HAP-1 (cell line): ENCODE measurements around the gene KASH5.
A peak's percentile ranks its signal among the peaks of the same experiment; 100 is the strongest.
"Not testable (repeated sequence)": the region's sequence is repeated elsewhere in the genome, so short reads cannot be mapped to it uniquely, and the experiment has no call there.

Experiments used
- DNase-seq, 2 experiments: peaks; one replicate each; pipeline ENCODE4 v3.0.0-alpha.2; 2016 to 2020; ENCODE audit warnings: low spot score in 2 of 2
- H3K27me3 ChIP-seq: fragments of 250-450 bp; sonication (Bioruptor Pico); 2 replicates; pipeline ENCODE4 v1.5.1; 2020; ENCODE audit warnings: low read depth, mild to moderate bottlenecking, moderate library complexity
- H3K36me3 ChIP-seq: fragments of 250-450 bp; sonication (Bioruptor Pico); replicated peaks from 2 replicates; pipeline ENCODE4 v1.5.1; 2020; ENCODE audit warnings: mild to moderate bottlenecking
- H3K4me1 ChIP-seq: fragments of 250-450 bp; sonication (Bioruptor Pico); 2 replicates; pipeline ENCODE4 v1.5.1; 2020; ENCODE audit warnings: mild to moderate bottlenecking
- H3K4me3 ChIP-seq: fragments of 250-450 bp; sonication (Bioruptor Pico); 2 replicates; pipeline ENCODE4 v1.5.1; 2020; ENCODE audit warnings: mild to moderate bottlenecking, moderate library complexity
- H3K9me3 ChIP-seq: fragments of 250-450 bp; sonication (Bioruptor Pico); 2 replicates; pipeline ENCODE4 v1.5.1; 2020; ENCODE audit warnings: mild to moderate bottlenecking, moderate library complexity
- in situ Hi-C: fragments of 300-500 bp; cut with MboI; formaldehyde crosslinking; loops from 3 replicates; pipeline ENCODE4 v1.14.3; 2020; ENCODE audit warnings: low sequenced_read_pairs, inconsistent platforms, mixed read lengths

Gene KASH5

DNA sequence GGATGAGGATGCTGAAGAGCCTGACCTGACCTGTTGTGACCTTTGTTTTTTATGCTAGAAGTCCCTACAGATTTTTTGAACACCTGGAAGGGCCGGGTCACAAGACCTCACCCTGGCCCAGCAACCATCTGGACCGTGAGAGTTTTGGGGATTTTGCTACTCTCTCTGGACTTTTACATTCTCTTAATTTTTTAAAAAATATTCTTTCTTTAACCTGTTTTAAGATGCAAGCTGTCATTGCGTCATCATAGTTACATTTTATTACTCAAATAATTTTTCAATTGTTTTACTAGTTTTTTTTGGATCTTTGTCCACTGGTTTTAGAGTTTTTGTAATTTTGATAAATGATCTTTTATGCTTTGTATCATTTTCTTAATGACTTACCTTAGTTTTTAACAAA, 16.9 kb upstream of the KASH5 start:
- H3K4me1 ChIP-seq: no peaks in the 10 kb centered on the region
- H3K4me3 ChIP-seq: no peak overlapping the region
- H3K36me3 ChIP-seq: no peaks in the 10 kb centered on the region
- no peaks in the 10 kb centered on the region for H3K27me3 ChIP-seq
- no peak for DNase-seq
- in situ Hi-C loops: no loop called here
- H3K9me3 ChIP-seq: peaks cover 11% of the 10 kb centered on the region

DNA sequence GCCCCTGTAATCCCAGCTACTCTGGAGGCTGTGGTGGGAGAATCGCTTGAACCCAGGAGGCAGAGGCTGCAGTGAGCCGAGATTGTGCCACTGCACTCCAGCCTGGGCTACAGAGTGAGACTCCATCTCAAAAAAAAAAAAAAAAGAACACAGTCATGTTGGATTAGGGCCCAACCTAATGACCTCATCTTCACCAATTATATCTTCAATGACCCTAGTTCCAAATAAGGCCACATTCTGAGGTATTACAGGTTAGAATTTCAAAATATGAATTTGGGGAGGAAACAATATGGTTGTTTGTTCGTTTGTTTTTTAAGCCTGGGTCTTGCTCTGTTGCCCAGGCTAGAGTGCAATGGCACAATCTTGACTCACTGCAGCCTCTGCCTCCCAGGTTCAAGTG, 14.9 kb upstream of the KASH5 start:
- DNase-seq, in situ Hi-C loops, H3K4me1 ChIP-seq: not testable (repeated sequence)

DNA sequence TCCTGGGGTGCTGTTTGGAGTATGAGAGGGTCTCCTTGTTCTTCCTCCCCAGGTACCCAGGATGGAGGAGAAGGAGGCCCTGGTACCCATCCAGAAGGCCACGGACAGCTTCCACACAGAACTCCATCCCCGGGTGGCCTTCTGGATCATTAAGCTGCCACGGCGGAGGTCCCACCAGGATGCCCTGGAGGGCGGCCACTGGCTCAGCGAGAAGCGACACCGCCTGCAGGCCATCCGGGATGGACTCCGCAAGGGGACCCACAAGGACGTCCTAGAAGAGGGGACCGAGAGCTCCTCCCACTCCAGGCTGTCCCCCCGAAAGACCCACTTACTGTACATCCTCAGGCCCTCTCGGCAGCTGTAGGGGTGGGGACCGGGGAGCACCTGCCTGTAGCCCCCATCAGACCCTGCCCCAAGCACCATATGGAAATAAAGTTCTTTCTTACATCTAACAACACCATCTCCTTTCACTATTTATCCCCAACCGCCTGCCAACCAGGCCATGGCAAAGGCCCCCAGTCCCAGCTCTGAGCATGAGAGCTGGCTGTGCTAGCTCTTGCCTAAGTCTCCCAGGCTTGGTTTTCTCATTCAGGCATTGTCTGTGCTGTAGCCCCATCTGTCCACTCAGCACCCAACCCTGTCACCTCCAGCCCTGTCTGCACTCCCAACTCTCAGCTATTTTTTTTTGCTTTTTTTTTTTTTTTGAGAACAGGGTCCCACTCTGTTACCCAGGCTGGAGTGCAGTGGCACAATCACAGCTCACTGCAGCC, 13.2 kb upstream of the KASH5 start:
- Histone ChIP-seq H3K27me3 (no peaks in the 10 kb centered on the region), H3K9me3 (no peaks in the 10 kb centered on the region; the same call in 1 of the 2 replicates), H3K4me1 (no peaks in the 10 kb centered on the region), H3K4me3 (no peak overlapping the region), H3K36me3 (no peaks in the 10 kb centered on the region)
- DNase-seq: no peak
- in situ Hi-C loops: no loop called here

More for the DNA sequence above, 14.9 kb upstream of the KASH5 start:
- H3K36me3 ChIP-seq, H3K27me3 ChIP-seq, H3K4me3 ChIP-seq: not testable (repeated sequence)
- peaks cover 11% of the 10 kb centered on the region for H3K9me3 ChIP-seq

DNA sequence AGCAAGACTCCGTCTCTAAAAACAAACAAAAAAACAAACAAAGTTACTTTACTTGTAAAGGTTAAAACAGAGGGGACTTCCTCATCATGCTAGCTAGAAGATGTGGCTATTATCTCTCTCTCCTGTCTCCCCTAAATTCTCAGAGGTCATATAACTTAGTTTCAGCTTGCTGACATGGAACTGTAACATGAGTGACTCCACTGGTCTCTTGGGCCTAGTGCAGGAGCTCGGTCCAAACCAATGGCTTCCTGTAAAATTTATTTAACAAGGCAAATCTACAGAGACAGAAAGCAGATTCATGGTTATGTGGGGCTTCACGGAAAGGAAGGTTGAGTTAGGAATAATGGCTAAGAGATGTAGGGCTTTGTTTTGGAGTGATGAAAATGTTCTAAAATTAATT, 9.5 kb upstream of the KASH5 start:
- H3K4me3 ChIP-seq: no peak overlapping the region
- H3K9me3 ChIP-seq: peaks cover 10% of the 10 kb centered on the region
- no peak for DNase-seq
- H3K36me3 ChIP-seq: no peaks in the 10 kb centered on the region
- no peaks in the 10 kb centered on the region for H3K27me3 ChIP-seq
- in situ Hi-C loops: no loop called here
- no peaks in the 10 kb centered on the region for H3K4me1 ChIP-seq

DNA sequence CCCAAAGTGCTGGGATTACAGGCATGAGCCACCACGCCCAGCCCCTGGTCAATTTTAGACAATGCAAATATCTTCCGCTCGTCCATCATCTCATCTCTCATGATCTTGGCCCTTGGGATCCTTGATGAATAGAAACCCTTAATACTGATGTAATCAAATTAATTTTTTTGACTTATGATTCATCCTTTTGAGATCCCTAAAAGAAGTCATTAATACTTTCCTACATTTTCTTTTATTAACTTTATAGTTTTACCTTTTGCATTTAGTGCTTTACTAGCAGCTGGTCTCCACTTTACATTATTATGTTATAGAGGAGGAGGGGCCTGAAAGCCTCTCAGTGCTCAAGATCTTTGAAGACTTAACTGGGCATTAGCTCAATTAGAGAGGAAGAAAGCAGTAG, 7.7 kb upstream of the KASH5 start:
- no peaks in the 10 kb centered on the region for H3K4me1 ChIP-seq
- in situ Hi-C loops: no loop called here
- no peaks in the 10 kb centered on the region for H3K36me3 ChIP-seq
- no peak for DNase-seq
- peaks cover 10% of the 10 kb centered on the region for H3K9me3 ChIP-seq
- H3K4me3 ChIP-seq: no peak overlapping the region
- no peaks in the 10 kb centered on the region for H3K27me3 ChIP-seq

DNA sequence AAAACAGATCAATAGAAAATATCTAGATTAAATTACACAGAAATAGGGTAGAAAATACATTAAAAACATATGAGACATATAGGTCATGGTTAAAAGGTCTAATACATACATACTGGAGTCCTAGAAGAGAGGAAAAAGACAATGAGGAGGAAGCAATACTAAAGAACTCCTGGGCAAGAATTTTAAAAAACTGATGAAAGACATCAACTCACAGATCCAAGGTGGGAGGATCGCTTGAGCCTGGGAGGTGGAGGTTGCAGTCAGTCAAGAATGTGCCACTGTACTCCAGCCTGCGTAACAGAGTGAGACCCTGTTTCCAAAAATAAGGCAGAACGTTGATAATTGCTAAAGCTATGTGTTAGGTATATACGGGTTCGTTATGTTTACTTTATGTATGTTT, 5.4 kb upstream of the KASH5 start:
- Histone ChIP-seq H3K4me1 (no peaks in the 10 kb centered on the region), H3K27me3 (no peaks in the 10 kb centered on the region), H3K36me3 (no peaks in the 10 kb centered on the region), H3K4me3 (no peak overlapping the region), H3K9me3 (peaks cover 10% of the 10 kb centered on the region)
- no peak for DNase-seq
- in situ Hi-C loops: no loop called here

DNA sequence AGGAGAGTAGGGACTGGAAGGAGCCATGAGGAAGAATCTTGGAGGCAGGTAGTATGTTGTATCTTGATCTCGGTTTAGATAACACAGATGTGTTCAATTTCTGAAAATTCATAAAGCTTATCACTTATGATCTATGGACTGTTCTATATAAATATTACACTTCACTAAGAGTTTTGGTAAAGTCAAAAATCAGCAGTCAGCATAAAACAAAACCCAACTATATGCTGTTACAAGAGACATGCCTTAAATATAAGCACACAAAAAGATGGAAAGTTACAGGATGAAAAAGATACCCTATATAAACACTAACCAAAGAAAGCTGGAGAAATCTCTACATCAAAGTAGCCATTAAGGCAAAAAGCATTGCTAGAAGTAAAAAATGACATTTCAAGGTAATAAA, 4.5 kb upstream of the KASH5 start:
- H3K4me3 ChIP-seq: no peak overlapping the region
- DNase-seq: no peak
- no peaks in the 10 kb centered on the region for H3K27me3 ChIP-seq
- peaks cover 10% of the 10 kb centered on the region for H3K9me3 ChIP-seq
- no peaks in the 10 kb centered on the region for H3K4me1 ChIP-seq
- in situ Hi-C loops: no loop called here
- H3K36me3 ChIP-seq: no peaks in the 10 kb centered on the region

DNA sequence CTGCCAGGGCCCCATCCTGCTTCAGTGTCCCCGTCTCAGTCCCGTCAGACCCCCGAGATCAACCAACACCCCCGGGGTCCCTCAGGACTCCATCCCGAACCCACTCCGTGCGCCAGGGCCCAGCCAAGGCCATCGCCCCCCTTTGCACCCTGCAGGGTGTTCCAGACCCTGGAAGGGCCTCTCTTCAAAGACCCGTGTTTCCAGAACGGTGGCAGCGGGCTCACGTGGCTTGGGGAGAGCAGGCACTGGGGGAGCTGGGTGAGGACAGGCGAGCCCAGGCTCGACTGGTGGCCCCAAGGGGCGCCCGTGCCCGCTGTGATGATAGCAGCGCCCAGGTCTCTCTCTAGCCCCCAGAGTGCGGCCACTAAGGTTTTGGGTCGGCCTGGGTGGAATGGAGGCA, 1.4 kb downstream of the KASH5 start:
- no peak overlapping the region for H3K4me3 ChIP-seq
- in situ Hi-C loops: no loop called here
- H3K36me3 ChIP-seq: no peaks in the 10 kb centered on the region
- DNase-seq: no peak
- H3K4me1 ChIP-seq: no peaks in the 10 kb centered on the region
- H3K27me3 ChIP-seq: peaks cover 4% of the 10 kb centered on the region; the same call in 1 of the 2 replicates
- no peaks in the 10 kb centered on the region for H3K9me3 ChIP-seq

DNA sequence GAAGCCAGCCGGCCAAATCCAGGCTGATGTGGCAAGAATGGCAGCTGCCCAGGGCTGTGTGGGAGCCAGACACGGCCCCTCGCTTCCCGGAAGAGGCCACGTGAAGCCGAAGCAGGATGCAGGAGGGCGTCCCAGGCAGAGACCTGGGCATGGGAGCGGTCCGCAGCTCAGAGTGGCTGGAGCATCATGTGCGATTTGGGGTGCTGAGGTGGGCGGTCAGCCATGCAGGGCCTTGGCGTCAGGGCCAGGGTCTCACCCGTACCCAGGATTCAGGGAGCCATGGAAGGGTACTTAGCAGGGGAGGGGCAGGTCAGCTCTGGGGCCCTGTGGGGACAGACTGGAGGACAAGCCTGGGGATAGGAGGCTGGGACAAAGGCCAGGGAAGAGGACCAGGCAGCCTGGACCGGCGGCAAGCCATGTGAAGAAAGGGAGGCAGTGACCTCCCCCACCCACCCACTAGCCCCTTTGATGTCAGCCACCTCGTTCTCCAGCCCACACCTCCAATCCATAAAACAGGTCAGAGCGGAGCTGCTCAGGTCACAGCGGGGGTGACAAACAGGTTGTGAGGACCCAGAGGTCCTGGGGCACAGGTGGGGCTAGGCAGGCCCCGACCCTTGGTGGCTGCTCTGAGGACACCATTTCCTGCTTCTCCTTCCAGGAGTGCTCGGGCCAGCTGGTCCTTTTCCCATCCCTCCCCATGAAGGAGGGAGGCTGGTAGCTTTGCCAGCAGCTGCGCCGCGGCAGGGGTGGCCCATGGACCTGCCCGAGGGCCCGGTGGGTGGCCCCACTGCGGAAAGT, 2.3 kb downstream of the KASH5 start:
- no peak for DNase-seq
- in situ Hi-C loops: no loop called here
- no peaks in the 10 kb centered on the region for H3K4me1 ChIP-seq
- H3K27me3 ChIP-seq: peaks cover 4% of the 10 kb centered on the region; the same call in 1 of the 2 replicates
- no peak overlapping the region for H3K4me3 ChIP-seq
- H3K36me3 ChIP-seq: no peaks in the 10 kb centered on the region
- no peaks in the 10 kb centered on the region for H3K9me3 ChIP-seq

DNA sequence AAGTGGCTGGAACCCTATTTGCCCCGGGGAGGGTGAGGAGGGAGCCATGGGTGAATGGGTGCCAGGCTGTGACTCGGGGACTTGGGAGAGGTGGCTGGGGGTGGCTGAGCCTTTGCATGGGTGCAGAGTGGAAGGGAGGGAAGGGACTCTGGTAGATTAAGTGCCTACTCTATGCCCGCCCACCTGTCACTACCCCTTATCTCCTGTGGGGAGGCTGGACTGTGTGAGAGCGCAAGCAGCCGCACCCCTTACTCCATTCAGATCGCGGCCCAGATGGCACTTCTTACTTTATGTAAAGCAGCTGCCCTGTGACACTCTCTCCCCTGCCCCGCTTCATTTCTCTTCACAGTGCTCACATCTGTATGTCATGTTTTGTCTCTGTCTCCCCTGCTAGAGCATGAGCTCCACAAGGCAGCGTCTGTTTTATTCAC, 2.9 kb downstream of the KASH5 start:
- Histone ChIP-seq H3K27me3 (peaks cover 4% of the 10 kb centered on the region; the same call in 1 of the 2 replicates), H3K9me3 (no peaks in the 10 kb centered on the region), H3K4me1 (no peaks in the 10 kb centered on the region), H3K36me3 (no peaks in the 10 kb centered on the region), H3K4me3 (no peak overlapping the region)
- no peak for DNase-seq
- in situ Hi-C loops: no loop called here

DNA sequence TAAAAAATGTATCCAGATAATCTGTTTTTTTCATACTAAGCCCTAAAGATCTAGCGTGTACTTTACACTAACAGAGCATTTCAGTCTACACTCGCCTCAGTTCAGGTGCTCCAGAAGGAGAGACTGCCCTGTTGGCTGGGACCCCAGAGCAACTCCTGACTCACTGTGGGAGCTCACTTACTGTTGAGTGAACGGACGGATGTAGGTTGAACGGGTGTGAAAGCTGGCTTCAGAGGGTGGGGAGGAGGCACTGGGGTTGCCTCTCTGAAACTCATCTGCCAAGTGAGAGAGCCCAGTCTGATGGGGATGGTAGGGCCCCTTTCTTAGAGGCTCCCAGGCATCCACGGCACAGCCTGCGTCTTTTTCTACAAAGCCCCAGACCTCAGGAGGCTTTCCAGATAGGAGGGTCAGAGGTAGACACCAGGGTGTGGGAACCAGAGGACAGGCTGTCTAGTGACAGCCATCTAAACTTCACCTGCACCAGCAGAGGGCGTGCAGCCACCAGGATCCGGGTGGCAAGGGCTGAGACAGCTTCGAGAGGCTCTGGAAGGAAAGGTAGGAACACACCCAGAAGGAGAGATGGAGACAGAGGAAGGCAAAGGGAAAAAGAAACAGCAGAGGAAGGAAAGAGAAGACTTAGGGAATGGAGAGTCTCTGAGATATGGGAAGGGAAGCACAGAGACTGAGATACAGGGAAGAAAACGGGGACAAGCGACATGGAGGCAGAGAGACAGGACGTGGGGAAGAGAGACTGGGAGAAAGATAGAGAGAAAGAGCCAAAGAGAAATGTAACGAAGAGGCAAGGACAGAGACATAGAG, 3.7 kb downstream of the KASH5 start:
- Histone ChIP-seq H3K36me3 (no peaks in the 10 kb centered on the region), H3K27me3 (peaks cover 4% of the 10 kb centered on the region; the same call in 1 of the 2 replicates), H3K4me1 (no peaks in the 10 kb centered on the region), H3K9me3 (no peaks in the 10 kb centered on the region), H3K4me3 (no peak overlapping the region)
- in situ Hi-C loops: no loop called here
- DNase-seq: peak; percentile 74 to 83

DNA sequence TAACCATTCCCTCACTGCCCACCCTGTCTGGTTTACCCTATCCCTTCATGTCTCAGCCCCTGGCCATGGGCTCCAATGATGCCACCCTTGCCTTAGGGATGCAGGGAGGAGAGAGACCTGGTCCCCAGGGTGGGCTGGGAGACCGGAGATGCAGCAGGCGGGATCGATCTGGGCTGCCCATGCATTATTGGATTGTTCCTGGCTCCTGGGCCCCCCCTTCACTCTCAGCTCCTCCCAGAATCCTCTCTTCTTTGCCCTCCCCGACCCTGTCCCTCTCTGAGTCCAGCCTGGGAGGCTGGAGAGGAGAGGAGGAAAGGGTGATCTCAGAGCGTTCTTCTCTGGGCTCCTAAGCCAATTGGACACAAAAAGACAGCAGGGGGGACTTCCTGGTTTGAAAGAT, 5.8 kb downstream of the KASH5 start:
- Histone ChIP-seq H3K9me3 (no peaks in the 10 kb centered on the region), H3K36me3 (no peaks in the 10 kb centered on the region), H3K27me3 (peaks cover 4% of the 10 kb centered on the region; the same call in 1 of the 2 replicates), H3K4me3 (no peak overlapping the region), H3K4me1 (no peaks in the 10 kb centered on the region)
- DNase-seq: no peak
- in situ Hi-C loops: no loop called here

DNA sequence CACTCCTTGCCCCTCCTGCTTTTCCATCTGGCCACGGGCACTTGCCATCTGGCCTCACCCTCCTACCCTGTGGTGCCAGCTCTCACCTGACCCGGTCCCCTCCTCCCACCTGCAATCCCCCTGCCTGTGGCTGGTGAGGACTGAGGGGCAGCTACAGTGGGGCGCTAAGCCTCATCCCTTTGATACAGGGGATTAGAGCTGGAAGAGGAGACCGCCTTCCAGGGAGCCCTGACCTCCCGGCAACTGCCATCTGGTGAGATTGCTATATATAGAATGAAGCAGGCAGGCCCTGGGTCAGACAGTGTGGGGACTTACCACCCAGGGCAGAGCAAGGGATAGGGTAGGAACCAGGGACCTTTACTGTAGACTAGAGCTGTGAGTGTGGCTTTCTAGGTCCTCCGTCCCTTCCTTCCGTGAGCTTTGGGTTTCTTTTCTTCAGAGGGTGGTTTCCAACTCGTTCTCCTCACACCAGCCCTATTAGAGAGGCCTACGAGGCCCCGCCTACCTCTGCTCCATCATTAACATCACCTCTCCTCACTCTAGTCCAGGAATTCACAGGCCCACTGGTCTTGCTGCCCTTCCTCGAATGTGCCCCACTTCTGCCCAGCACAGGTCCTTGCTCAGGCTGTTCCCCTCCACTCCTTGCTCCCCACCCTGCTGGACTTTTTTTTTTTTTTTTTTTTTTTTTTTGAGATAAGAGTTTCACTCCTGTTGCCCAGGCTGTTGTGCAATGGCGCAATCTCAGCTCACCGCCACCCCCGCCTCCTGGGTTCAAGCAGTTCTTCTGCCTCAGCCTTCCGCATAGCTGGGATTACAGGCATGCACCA, 7.7 kb downstream of the KASH5 start:
- no peak for DNase-seq
- Histone ChIP-seq H3K36me3 (no peaks in the 10 kb centered on the region), H3K9me3 (no peaks in the 10 kb centered on the region), H3K4me1 (no peaks in the 10 kb centered on the region), H3K27me3 (peaks cover 4% of the 10 kb centered on the region; the same call in 1 of the 2 replicates), H3K4me3 (no peak overlapping the region)
- in situ Hi-C loops: no loop called here
